K562 (cell line): ENCODE data around the gene FAM171A1. TPM values are rescaled to one million over a fixed set of nuclear protein-coding genes. Genes with fewer than 3 reads are reported as not detected.

ENCODE experiments used
- ATAC-seq: fragments of 200-7000 bp; cut with Tn5 transposase; 3 replicates; pipeline ENCODE4 v1.9.1; 2020; ENCODE audit warnings: moderate library complexity
- BruUV-seq: library from RNA; stranded (reverse); fragments of 400-500 nt; replicated peaks from 2 replicates; lab custom pipeline; 2021; lab: Mats Ljungman, UMichigan
- CTCF ChIA-PET: fragments of 300-600 bp; formaldehyde crosslinking; extraction: SDS; loops from one replicate; lab custom pipeline; 2021; ENCODE audit warnings: low intra/inter-chr PET ratio; lab: Yijun Ruan, JAX
- POLR2A ChIA-PET: fragments of 300-600, 350-650 bp; sonication (Branson Sonifier 250); formaldehyde crosslinking; extraction: SDS; loops from one replicate; lab custom pipeline; 2021; ENCODE audit warnings: antibody characterized with exemption, inconsistent platforms; lab: Yijun Ruan, JAX
- DNase-seq, 4 experiments: peaks; one replicate each; pipeline versions ENCODE4 v3.0.0 to v3.0.0-alpha.2; 2011 to 2018; ENCODE audit warnings: low spot score in 3 of 4, mixed read lengths in 3 of 4; ENCODE audit errors: extremely low read depth in 1 of 4
- FAIRE-seq: peaks from 2 replicates; lab custom pipeline; 2011; peaks lifted over from hg19 to GRCh38; lab: Jason Lieb, UNC
- H2AFZ ChIP-seq: 2 replicates; pipeline ENCODE4 v1.6.0; 2011; ENCODE audit warnings: low read depth, low read length, control low read depth, inconsistent platforms
- H3K27ac ChIP-seq: fragments of 200-600 bp; 3 replicates; pipeline ENCODE4 v1.8.0; 2011; ENCODE audit warnings: low read depth, mild to moderate bottlenecking, control low read depth, inconsistent platforms, low read length, moderate library complexity, mixed read lengths; ENCODE audit errors: extremely low read depth
- H3K27me3 ChIP-seq, 2 experiments: fragments of 300-600 bp in 1 of 2; 2 replicates in 1 of 2; 3 replicates in 1 of 2; pipeline versions ENCODE4 v1.6.0 to v1.8.0; 2011; ENCODE audit warnings: inconsistent platforms in 2 of 2, low read length in 2 of 2, mild to moderate bottlenecking in 1 of 2, mixed read lengths in 1 of 2, moderate library complexity in 1 of 2; ENCODE audit not compliant: control insufficient read depth in 2 of 2, insufficient read depth in 2 of 2
- H3K36me3 ChIP-seq: fragments of 300-600 bp; 3 replicates; pipeline ENCODE4 v1.8.0; 2011; ENCODE audit warnings: mild to moderate bottlenecking, low read length, inconsistent platforms; ENCODE audit not compliant: control insufficient read depth, insufficient read depth
- H3K4me1 ChIP-seq, 2 experiments: fragments of 200-600 bp in 1 of 2; replicated peaks in 1 of 2; 2 replicates in 1 of 2; 3 replicates in 1 of 2; pipeline versions ENCODE4 v1.5.1 to v1.8.0; 2011; ENCODE audit warnings: inconsistent platforms in 2 of 2, low read length in 2 of 2, mild to moderate bottlenecking in 1 of 2, mixed read lengths in 1 of 2, moderate library complexity in 1 of 2; ENCODE audit not compliant: control insufficient read depth in 2 of 2, insufficient read depth in 2 of 2
- H3K4me2 ChIP-seq: 2 replicates; pipeline ENCODE4 v1.6.1; 2011; ENCODE audit warnings: low read length, control low read depth, inconsistent platforms, mixed read lengths; ENCODE audit not compliant: insufficient read depth
- H3K4me3 ChIP-seq: fragments of 200-600 bp; sonication (generic), shearing (Covaris generic); 2 replicates; pipeline ENCODE4 v1.5.1; 2016; ENCODE audit warnings: control low read depth, inconsistent platforms
- H3K79me2 ChIP-seq: fragments of 200-600 bp; 3 replicates; pipeline ENCODE4 v1.8.0; 2011; ENCODE audit warnings: low read length, inconsistent platforms; ENCODE audit not compliant: control insufficient read depth, insufficient read depth
- H3K9ac ChIP-seq, 2 experiments: 2 replicates each; pipeline versions ENCODE4 v1.6.0 to v1.6.1; 2011; ENCODE audit warnings: low read depth in 2 of 2, low read length in 2 of 2, control low read depth in 1 of 2, inconsistent platforms in 1 of 2, mild to moderate bottlenecking in 1 of 2, mixed read lengths in 1 of 2; ENCODE audit not compliant: insufficient read depth in 1 of 2
- H3K9me1 ChIP-seq: one replicate; pipeline ENCODE4 v1.6.0; 2011; ENCODE audit warnings: inconsistent platforms, mild to moderate bottlenecking, low read length, moderate library complexity; ENCODE audit not compliant: control insufficient read depth, insufficient read depth
- H3K9me3 ChIP-seq: replicated peaks from 2 replicates; pipeline ENCODE4 v1.5.1; 2011; ENCODE audit warnings: low read depth, low read length, inconsistent platforms; ENCODE audit not compliant: control insufficient read depth, insufficient read depth
- H4K20me1 ChIP-seq: replicated peaks from 2 replicates; pipeline ENCODE4 v1.6.1; 2011; ENCODE audit warnings: low read length, inconsistent platforms, mixed read lengths; ENCODE audit not compliant: control insufficient read depth, insufficient read depth
- ASH1L ChIP-seq: fragments of 450-650 bp; IDR thresholded peaks from 2 replicates; pipeline ENCODE4 v1.6.1; 2018; ENCODE audit warnings: borderline replicate concordance, mild to moderate bottlenecking, low read depth; ENCODE audit not compliant: partially characterized antibody
- CBFA2T3 ChIP-seq: fragments of 450-650 bp; IDR thresholded peaks from 2 replicates; pipeline ENCODE4 v1.6.1; 2017
- CHD2 ChIP-seq: IDR thresholded peaks from 2 replicates; pipeline ENCODE4 v1.6.1; 2011; ENCODE audit warnings: low read depth, low read length
- GTF2F1 ChIP-seq: IDR thresholded peaks from 2 replicates; pipeline ENCODE4 v1.6.1; 2011; ENCODE audit warnings: low read depth, low read length, improper control_type of control experiment
- HMGXB4 ChIP-seq: sonication (generic); formaldehyde crosslinking; IDR thresholded peaks from 2 replicates; pipeline ENCODE4 v1.8.1; 2023; ENCODE audit warnings: mild to moderate bottlenecking, missing genetic modification reagents
- PHF20 ChIP-seq: fragments of 450-650 bp; IDR thresholded peaks from 2 replicates; pipeline ENCODE4 v1.6.1; 2018; ENCODE audit not compliant: partially characterized antibody
- PHF8 ChIP-seq: fragments of 200-600 bp; sonication (generic); IDR thresholded peaks from 2 replicates; pipeline ENCODE4 v1.6.1; 2012; ENCODE audit warnings: mixed run types, mild to moderate bottlenecking, inconsistent platforms, low read length, moderate library complexity, borderline replicate concordance
- PML ChIP-seq: IDR thresholded peaks from 2 replicates; pipeline ENCODE4 v1.6.1; 2012; ENCODE audit warnings: low read length, inconsistent platforms
- PTBP1 ChIP-seq: fragments of 200-400 bp; formaldehyde crosslinking; IDR thresholded peaks from 2 replicates; pipeline ENCODE4 v1.6.1; 2017; ENCODE audit warnings: low read depth, low read length
- RCOR1 ChIP-seq, 2 experiments: IDR thresholded peaks; 2 replicates each; pipeline ENCODE4 v1.6.1; 2012; ENCODE audit warnings: low read depth in 2 of 2, low read length in 2 of 2, borderline replicate concordance in 1 of 2, improper control_type of control experiment in 1 of 2
- RNF2 ChIP-seq: sonication (generic); IDR thresholded peaks from 2 replicates; pipeline ENCODE4 v1.6.1; 2016
- SMARCE1 ChIP-seq: fragments of 450-650 bp; IDR thresholded peaks from 2 replicates; pipeline ENCODE4 v1.7.1; 2016; ENCODE audit warnings: mild to moderate bottlenecking
- TCF3 ChIP-seq: sonication (generic); formaldehyde crosslinking; IDR thresholded peaks from 2 replicates; pipeline ENCODE4 v1.4.0; 2020; ENCODE audit warnings: mild to moderate bottlenecking, missing genetic modification reagents
- ZC3H11A ChIP-seq: IDR thresholded peaks from 2 replicates; pipeline ENCODE4 v1.6.1; 2012; ENCODE audit warnings: low read depth, low read length, improper control_type of control experiment
- ZC3H4 ChIP-seq: sonication (generic); formaldehyde crosslinking; IDR thresholded peaks from 2 replicates; pipeline ENCODE4 v1.9.0; 2021; ENCODE audit warnings: missing genetic modification reagents, borderline replicate concordance
- ZNF76 ChIP-seq: fragments of 250-450 bp; sonication (Bioruptor Pico); IDR thresholded peaks from 2 replicates; pipeline ENCODE4 v1.4.0; 2020; ENCODE audit warnings: mild to moderate bottlenecking, moderate library complexity, borderline replicate concordance
- ZNF764 ChIP-seq: fragments of 250-450 bp; sonication (Bioruptor Pico); IDR thresholded peaks from 2 replicates; pipeline ENCODE4 v1.4.0; 2020; ENCODE audit warnings: low read depth, mild to moderate bottlenecking, moderate library complexity
- WGBS: fragments of 100-300 bp; shearing (Covaris generic); methylation state at CpG from one replicate; pipeline ENCODE4 v1.1.6; 2016; ENCODE audit warnings: low coverage, mixed read lengths; ENCODE audit not compliant: insufficient coverage; ENCODE audit errors: missing lambda C conversion rate; 5-methylcytosine and 5-hydroxymethylcytosine counted together
- in situ Hi-C: fragments of 300-500 bp; cut with MboI; formaldehyde crosslinking; loops from 4 replicates; pipeline ENCODE4 v1.15.0; 2018; ENCODE audit warnings: inconsistent platforms, mixed read lengths
- intact Hi-C: fragments of 100-400 bp; cut with micrococcal nuclease; formaldehyde crosslinking; loops from 2 replicates; pipeline ENCODE4 v1.14.2; 2022
- polyA plus RNA-seq, 8 experiments: library from polyadenylated mRNA; depleted of rRNA in 4 of 8; stranded (reverse) in 5 of 8; unstranded in 3 of 8; fragments of >200 nt; fragmentation: Nextera tagmentation in 2 of 8; fragmentation: Illumina TruSeq in 1 of 8; extraction: Ambion mirVana in 2 of 8; extraction: Trizol in 1 of 8; gene quantifications; 2 replicates each; pipeline versions ENCODE4 v1.2.1 to v1.2.3, GENCODE V29; 2011 to 2014; ENCODE audit warnings: inconsistent platforms in 1 of 8, missing spikeins in 1 of 8
- total RNA-seq, 7 experiments: library from RNA; depleted of rRNA in 6 of 7; stranded (reverse); fragments of >200 nt in 6 of 7; fragmentation: Illumina TruSeq in 2 of 7; extraction: Trizol in 2 of 7; gene quantifications; 2 replicates each; pipeline versions ENCODE4 v1.2.1 to v1.2.3, GENCODE V29; 2011 to 2021; ENCODE audit warnings: low replicate concordance in 1 of 7

FAM171A1 gene
- total and polyA plus RNA-seq, 9 of the 15 experiments (the other 6 are each of a cell fraction or from before 2014, with no cell fraction given) = 0.51 to 8.2 (median 4.8) TPM

- intact Hi-C loops = no loop called here
- in situ Hi-C loops = no loop called here
- Histone ChIP-seq H3K4me3 (no peak overlapping the region), H3K4me2 (no peak overlapping the region), H3K79me2 (no peaks in the 10 kb centered on the region), H3K9me3 (no peaks in the 10 kb centered on the region; the same call in 1 of the 2 replicates), H3K4me1 (peaks cover 2 to 25% of the 10 kb centered on the region in 2 experiments; a peak in 4 of 5 replicates), H3K9ac (no peak overlapping the region), H2AFZ (no peak overlapping the region), H3K27ac (no peak overlapping the region), H3K9me1 (no peaks in the 10 kb centered on the region), H4K20me1 (no peaks in the 10 kb centered on the region), H3K36me3 (no peaks in the 10 kb centered on the region), H3K27me3 (peaks cover 0 to 3% of the 10 kb centered on the region in 2 experiments; a peak in 2 of 5 replicates)
- FAIRE-seq (peak; percentile 23), ATAC-seq (no peak), DNase-seq (no peak)
- BruUV-seq = no TSS peak
- CTCF ChIA-PET = no interaction called here
- POLR2A ChIA-PET = interaction anchor here (0.5 kb wide), 1 partner anchor 1083 kb away, joined by 3 read pairs; no protein-coding TSS in a partner anchor
- TF ChIP-seq TCF3 (CRISPR knock-in tag) = peak; percentile 24
- peak in 1 of 2 experiments; percentile 28; a peak in 1 of 4 replicates for TF ChIP-seq RCOR1 (IDR thresholded peaks at IDR 0.05; ENCODE audit: borderline replicate concordance in 1 of 2, low read depth in 2 of 2, low read length in 2 of 2)
- no peak for TF ChIP-seq CHD2
- TF ChIP-seq CBFA2T3 = peak; percentile 27; the same call in 1 of the 2 replicates
- TF ChIP-seq ZC3H4 = no peak
- 10% methylated on average over 7 of the region's 7 CpGs for WGBS
Measured at GRCh38 chr10:15341502-15342128, 29.5 kb downstream of the FAM171A1 start.

GRCh38 chr10:15339892-15340291 is 31.2 kb downstream of the FAM171A1 start:
- Histone ChIP-seq H3K9me3 (no peaks in the 10 kb centered on the region; the same call in 1 of the 2 replicates), H3K4me1 (peaks cover 0 to 14% of the 10 kb centered on the region in 2 experiments; a peak in 3 of 5 replicates), H3K4me2 (no peak overlapping the region), H4K20me1 (no peaks in the 10 kb centered on the region), H3K27me3 (peaks cover 0 to 3% of the 10 kb centered on the region in 2 experiments; a peak in 3 of 5 replicates), H3K4me3 (no peak overlapping the region), H3K9ac (no peak overlapping the region), H3K9me1 (no peaks in the 10 kb centered on the region), H3K79me2 (no peaks in the 10 kb centered on the region), H3K27ac (no peak overlapping the region), H3K36me3 (no peaks in the 10 kb centered on the region), H2AFZ (no peak overlapping the region)
- ChIA-PET POLR2A (no interaction called here), CTCF (no interaction called here)
- BruUV-seq = no TSS peak
- 26% methylated on average over 2 of the region's 2 CpGs for WGBS
- intact Hi-C loops (no loop called here), in situ Hi-C loops (no loop called here)
- no peak for ATAC-seq
- no peak for DNase-seq
- no peak for FAIRE-seq
- TF ChIP-seq PML (no peak), SMARCE1 (no peak), RNF2 (no peak), PTBP1 (no peak), ZNF76 (CRISPR knock-in tag) (no peak), ZNF764 (no peak), PHF8 (no peak), PHF20 (no peak), HMGXB4 (CRISPR knock-in tag) (no peak), ZC3H11A (no peak), GTF2F1 (no peak), ASH1L (no peak)
